ENCODE results near the gene WDR89.
"Not testable (repeated sequence)": the region's sequence is repeated elsewhere in the genome, so short reads cannot be mapped to it uniquely, and the experiment has no call there.

The WDR89 gene

GRCh38 chr14:63633801-63634200 lies 7.9 kb downstream of the WDR89 start:
- H3K9ac ChIP-seq (ENCODE audit: low read depth in 1 of 2, low read length in 2 of 2) = no peak overlapping the region
- no peak overlapping the region for H3K27ac ChIP-seq (ENCODE audit: low read depth, low read length)
- H3K9me3 ChIP-seq (ENCODE audit: control insufficient read depth in 1 of 2, low read length in 2 of 2) = no peaks in the 10 kb centered on the region
- H3K36me3 ChIP-seq (ENCODE audit: control insufficient read depth in 1 of 2, insufficient read depth in 2 of 2, low read length in 2 of 2) = no peaks in the 10 kb centered on the region
- no peak overlapping the region for H3K4me3 ChIP-seq (ENCODE audit: low read depth in 1 of 2, low read length in 2 of 2)
- H3K27me3 ChIP-seq (ENCODE audit: control insufficient read depth in 1 of 2, insufficient read depth in 2 of 2, low read length in 2 of 2) = no peaks in the 10 kb centered on the region
- H3K4me1 ChIP-seq (ENCODE audit: control insufficient read depth in 1 of 2, insufficient read depth in 2 of 2, low read length in 2 of 2) = peaks cover 0 to 4% of the 10 kb centered on the region in 2 donors

GRCh38 chr14:63632932-63633514 lies 8.6 kb downstream of the WDR89 start:
- no peak overlapping the region for H3K4me3 ChIP-seq (ENCODE audit: low read depth in 1 of 2, low read length in 2 of 2)
- H3K27me3 ChIP-seq (ENCODE audit: control insufficient read depth in 1 of 2, insufficient read depth in 2 of 2, low read length in 2 of 2) = no peaks in the 10 kb centered on the region
- H3K9ac ChIP-seq (ENCODE audit: low read depth in 1 of 2, low read length in 2 of 2) = no peak overlapping the region
- no peak overlapping the region for H3K27ac ChIP-seq (ENCODE audit: low read depth, low read length)
- peaks cover 0 to 4% of the 10 kb centered on the region in 2 donors for H3K4me1 ChIP-seq (ENCODE audit: control insufficient read depth in 1 of 2, insufficient read depth in 2 of 2, low read length in 2 of 2)
- no peaks in the 10 kb centered on the region for H3K9me3 ChIP-seq (ENCODE audit: control insufficient read depth in 1 of 2, low read length in 2 of 2)
- no peaks in the 10 kb centered on the region for H3K36me3 ChIP-seq (ENCODE audit: control insufficient read depth in 1 of 2, insufficient read depth in 2 of 2, low read length in 2 of 2)

GRCh38 chr14:63624701-63625100 lies 17.0 kb downstream of the WDR89 start:
- H3K27me3 ChIP-seq (ENCODE audit: control insufficient read depth in 1 of 2, insufficient read depth in 2 of 2, low read length in 2 of 2) = no peaks in the 10 kb centered on the region
- H3K9me3 ChIP-seq (ENCODE audit: control insufficient read depth in 1 of 2, low read length in 2 of 2) = no peaks in the 10 kb centered on the region
- H3K4me3 ChIP-seq (ENCODE audit: low read depth in 1 of 2, low read length in 2 of 2) = no peak overlapping the region
- H3K4me1 ChIP-seq (ENCODE audit: control insufficient read depth in 1 of 2, insufficient read depth in 2 of 2, low read length in 2 of 2) = no peaks in the 10 kb centered on the region
- H3K27ac ChIP-seq (ENCODE audit: low read depth, low read length) = no peak overlapping the region
- H3K36me3 ChIP-seq (ENCODE audit: control insufficient read depth in 1 of 2, insufficient read depth in 2 of 2, low read length in 2 of 2) = peaks cover 0 to 3% of the 10 kb centered on the region in 2 donors
- H3K9ac ChIP-seq (ENCODE audit: low read depth in 1 of 2, low read length in 2 of 2) = no peak overlapping the region

- Histone ChIP-seq H3K27ac (ENCODE audit: low read depth, low read length) (no peak overlapping the region), H3K9me3 (ENCODE audit: control insufficient read depth in 1 of 2, low read length in 2 of 2) (no peaks in the 10 kb centered on the region), H3K27me3 (ENCODE audit: control insufficient read depth in 1 of 2, insufficient read depth in 2 of 2, low read length in 2 of 2) (no peaks in the 10 kb centered on the region), H3K9ac (ENCODE audit: low read depth in 1 of 2, low read length in 2 of 2) (no peak overlapping the region), H3K4me3 (ENCODE audit: low read depth in 1 of 2, low read length in 2 of 2) (no peak overlapping the region), H3K36me3 (ENCODE audit: control insufficient read depth in 1 of 2, insufficient read depth in 2 of 2, low read length in 2 of 2) (peaks cover 0 to 3% of the 10 kb centered on the region in 2 donors), H3K4me1 (ENCODE audit: control insufficient read depth in 1 of 2, insufficient read depth in 2 of 2, low read length in 2 of 2) (no peaks in the 10 kb centered on the region)
Observed at GRCh38 chr14:63624203-63624602, 17.5 kb downstream of the WDR89 start.

- H3K4me1 ChIP-seq (ENCODE audit: control insufficient read depth in 1 of 2, insufficient read depth in 2 of 2, low read length in 2 of 2); H3K9me3 ChIP-seq (ENCODE audit: control insufficient read depth in 1 of 2, low read length in 2 of 2); H3K27me3 ChIP-seq (ENCODE audit: control insufficient read depth in 1 of 2, insufficient read depth in 2 of 2, low read length in 2 of 2); H3K27ac ChIP-seq (ENCODE audit: low read depth, low read length); H3K36me3 ChIP-seq (ENCODE audit: control insufficient read depth in 1 of 2, insufficient read depth in 2 of 2, low read length in 2 of 2); H3K9ac ChIP-seq (ENCODE audit: low read depth in 1 of 2, low read length in 2 of 2); H3K4me3 ChIP-seq (ENCODE audit: low read depth in 1 of 2, low read length in 2 of 2): not testable (repeated sequence)
Observed at GRCh38 chr14:63621975-63622374, 19.7 kb downstream of the WDR89 start.

GRCh38 chr14:63616015-63616414 lies 25.7 kb downstream of the WDR89 start:
- Histone ChIP-seq H3K4me1 (ENCODE audit: control insufficient read depth in 1 of 2, insufficient read depth in 2 of 2, low read length in 2 of 2) (no peaks in the 10 kb centered on the region), H3K4me3 (ENCODE audit: low read depth in 1 of 2, low read length in 2 of 2) (no peak overlapping the region), H3K9me3 (ENCODE audit: control insufficient read depth in 1 of 2, low read length in 2 of 2) (no peaks in the 10 kb centered on the region), H3K27ac (ENCODE audit: low read depth, low read length) (no peak overlapping the region), H3K36me3 (ENCODE audit: control insufficient read depth in 1 of 2, insufficient read depth in 2 of 2, low read length in 2 of 2) (peaks cover 0 to 5% of the 10 kb centered on the region in 2 donors), H3K9ac (ENCODE audit: low read depth in 1 of 2, low read length in 2 of 2) (no peak overlapping the region), H3K27me3 (ENCODE audit: control insufficient read depth in 1 of 2, insufficient read depth in 2 of 2, low read length in 2 of 2) (no peaks in the 10 kb centered on the region)

- Histone ChIP-seq H3K9ac (ENCODE audit: low read depth in 1 of 2, low read length in 2 of 2) (no peak overlapping the region), H3K27me3 (ENCODE audit: control insufficient read depth in 1 of 2, insufficient read depth in 2 of 2, low read length in 2 of 2) (no peaks in the 10 kb centered on the region), H3K36me3 (ENCODE audit: control insufficient read depth in 1 of 2, insufficient read depth in 2 of 2, low read length in 2 of 2) (peaks cover 0 to 5% of the 10 kb centered on the region in 2 donors), H3K9me3 (ENCODE audit: control insufficient read depth in 1 of 2, low read length in 2 of 2) (no peaks in the 10 kb centered on the region), H3K4me3 (ENCODE audit: low read depth in 1 of 2, low read length in 2 of 2) (no peak overlapping the region), H3K27ac (ENCODE audit: low read depth, low read length) (no peak overlapping the region), H3K4me1 (ENCODE audit: control insufficient read depth in 1 of 2, insufficient read depth in 2 of 2, low read length in 2 of 2) (no peaks in the 10 kb centered on the region)
Observed at GRCh38 chr14:63614679-63615363, 26.9 kb downstream of the WDR89 start.

- no peak overlapping the region for H3K27ac ChIP-seq (ENCODE audit: low read depth, low read length)
- no peaks in the 10 kb centered on the region for H3K9me3 ChIP-seq (ENCODE audit: control insufficient read depth in 1 of 2, low read length in 2 of 2)
- H3K9ac ChIP-seq (ENCODE audit: low read depth in 1 of 2, low read length in 2 of 2) = no peak overlapping the region
- H3K4me1 ChIP-seq (ENCODE audit: control insufficient read depth in 1 of 2, insufficient read depth in 2 of 2, low read length in 2 of 2) = no peaks in the 10 kb centered on the region
- no peaks in the 10 kb centered on the region for H3K27me3 ChIP-seq (ENCODE audit: control insufficient read depth in 1 of 2, insufficient read depth in 2 of 2, low read length in 2 of 2)
- no peak overlapping the region for H3K4me3 ChIP-seq (ENCODE audit: low read depth in 1 of 2, low read length in 2 of 2)
- H3K36me3 ChIP-seq (ENCODE audit: control insufficient read depth in 1 of 2, insufficient read depth in 2 of 2, low read length in 2 of 2) = no peaks in the 10 kb centered on the region
Observed at GRCh38 chr14:63611078-63611477, 30.6 kb downstream of the WDR89 start.

- Histone ChIP-seq H3K4me3 (ENCODE audit: low read depth in 1 of 2, low read length in 2 of 2) (no peak overlapping the region), H3K36me3 (ENCODE audit: control insufficient read depth in 1 of 2, insufficient read depth in 2 of 2, low read length in 2 of 2) (no peaks in the 10 kb centered on the region), H3K27ac (ENCODE audit: low read depth, low read length) (no peak overlapping the region), H3K9ac (ENCODE audit: low read depth in 1 of 2, low read length in 2 of 2) (no peak overlapping the region), H3K27me3 (ENCODE audit: control insufficient read depth in 1 of 2, insufficient read depth in 2 of 2, low read length in 2 of 2) (no peaks in the 10 kb centered on the region), H3K9me3 (ENCODE audit: control insufficient read depth in 1 of 2, low read length in 2 of 2) (no peaks in the 10 kb centered on the region), H3K4me1 (ENCODE audit: control insufficient read depth in 1 of 2, insufficient read depth in 2 of 2, low read length in 2 of 2) (no peaks in the 10 kb centered on the region)
Observed at GRCh38 chr14:63605041-63605532, 36.6 kb downstream of the WDR89 start.

- Histone ChIP-seq H3K36me3 (ENCODE audit: control insufficient read depth in 1 of 2, insufficient read depth in 2 of 2, low read length in 2 of 2) (peaks cover under 1% of the 10 kb centered on the region in 2 donors), H3K4me3 (ENCODE audit: low read depth in 1 of 2, low read length in 2 of 2) (no peak overlapping the region), H3K27me3 (ENCODE audit: control insufficient read depth in 1 of 2, insufficient read depth in 2 of 2, low read length in 2 of 2) (no peaks in the 10 kb centered on the region), H3K9me3 (ENCODE audit: control insufficient read depth in 1 of 2, low read length in 2 of 2) (no peaks in the 10 kb centered on the region), H3K4me1 (ENCODE audit: control insufficient read depth in 1 of 2, insufficient read depth in 2 of 2, low read length in 2 of 2) (no peaks in the 10 kb centered on the region), H3K9ac (ENCODE audit: low read depth in 1 of 2, low read length in 2 of 2) (no peak overlapping the region), H3K27ac (ENCODE audit: low read depth, low read length) (no peak overlapping the region)
Observed at GRCh38 chr14:63604626-63605025, 37.0 kb downstream of the WDR89 start.
